Suprapubic skin (tissue), 4 donors: ENCODE results near the gene TLCD4. TPM values are rescaled to one million over a fixed set of nuclear protein-coding genes. Genes with fewer than 3 reads are reported as not detected.

Source experiments
- DNase-seq, 2 donors: peaks; one replicate each; pipeline ENCODE4 v3.0.0-alpha.2; 2019; ENCODE audit warnings: low spot score in 2 of 2
- H3K27ac ChIP-seq: fragments of 200-600 bp; sonication (generic); one replicate; pipeline ENCODE4 v1.5.1; 2019
- H3K27me3 ChIP-seq: fragments of 200-600 bp; sonication (generic); one replicate; pipeline ENCODE4 v1.5.1; 2019
- H3K36me3 ChIP-seq: fragments of 200-600 bp; sonication (generic); one replicate; pipeline ENCODE4 v1.5.1; 2019
- H3K4me1 ChIP-seq: fragments of 200-600 bp; sonication (generic); one replicate; pipeline ENCODE4 v1.5.1; 2019
- H3K4me3 ChIP-seq: fragments of 200-600 bp; sonication (generic); one replicate; pipeline ENCODE4 v1.5.1; 2019; ENCODE audit warnings: mild to moderate bottlenecking
- H3K9me3 ChIP-seq: fragments of 200-600 bp; sonication (generic); one replicate; pipeline ENCODE4 v1.5.1; 2019
- EP300 ChIP-seq: sonication (generic); formaldehyde crosslinking; IDR thresholded peaks from one replicate; pipeline ENCODE4 v1.6.1; 2017; ENCODE audit warnings: antibody characterized with exemption
- POLR2A ChIP-seq, 2 donors: fragments of 450-650 bp; IDR thresholded peaks; one replicate each; pipeline ENCODE4 v1.6.1; 2017; ENCODE audit warnings: antibody characterized with exemption in 2 of 2, mild to moderate bottlenecking in 2 of 2, moderate library complexity in 2 of 2
- POLR2AphosphoS5 ChIP-seq, 3 donors: sonication (generic); formaldehyde crosslinking; IDR thresholded peaks; one replicate each; pipeline ENCODE4 v1.6.1; 2017; ENCODE audit warnings: antibody characterized with exemption in 3 of 3
- WGBS: methylation state at CpG from one replicate; pipeline ENCODE4 v1.1.5; 2018; 5-methylcytosine and 5-hydroxymethylcytosine counted together
- total RNA-seq, 4 donors: library from RNA; depleted of rRNA; stranded (reverse); fragments of >200 nt; gene quantifications; one replicate each; pipeline ENCODE4 v1.1.0, GENCODE V29; 2016
- TF ChIP-seq, protein P1 (sequence below), 2 donors: fragments of 200-600 bp in 1 of 2; fragments of 450-650 bp in 1 of 2; sonication (generic) in 1 of 2; IDR thresholded peaks; one replicate each; pipeline ENCODE4 v1.5.1; 2016 to 2019; ENCODE audit warnings: antibody characterized with exemption in 2 of 2, mild to moderate bottlenecking in 1 of 2, moderate library complexity in 1 of 2

Gene TLCD4
- total RNA-seq, 4 donors from 2014 or later = 5.5 to 6.2 (median 5.9) TPM

- no peaks in the 10 kb centered on the region for H3K27me3 ChIP-seq
Measured at GRCh38 chr1:95122151-95122697, 5.1 kb downstream of the TLCD4 start.

DNA sequence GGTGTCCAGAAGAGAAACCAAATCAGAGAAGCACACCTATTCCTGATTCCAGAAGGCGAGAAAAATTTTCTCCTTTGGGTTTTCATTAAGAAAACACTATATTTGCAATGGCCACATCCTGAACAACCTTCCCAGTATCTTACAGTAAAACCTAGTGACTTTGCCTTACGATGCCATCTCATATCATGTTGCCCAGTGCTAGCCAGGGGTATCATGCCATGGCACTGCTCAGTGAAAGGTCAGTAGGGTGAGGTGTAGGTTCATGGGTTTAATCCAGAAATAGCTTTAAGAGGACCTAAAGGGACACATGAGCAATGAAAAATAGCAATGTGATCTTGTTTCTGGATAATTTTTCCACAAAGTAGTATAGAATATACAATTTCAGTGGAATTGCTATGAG lies 7.2 kb downstream of the TLCD4 start:
- no peaks in the 10 kb centered on the region for H3K4me1 ChIP-seq
- H3K4me3 ChIP-seq = no peak overlapping the region
- H3K27me3 ChIP-seq = no peaks in the 10 kb centered on the region
- no peak overlapping the region for H3K27ac ChIP-seq
- no peaks in the 10 kb centered on the region for H3K9me3 ChIP-seq
- no peak for DNase-seq
- TF ChIP-seq POLR2AphosphoS5 (IDR thresholded peaks at IDR 0.05) = no peak
- TF ChIP-seq, protein P1, sequence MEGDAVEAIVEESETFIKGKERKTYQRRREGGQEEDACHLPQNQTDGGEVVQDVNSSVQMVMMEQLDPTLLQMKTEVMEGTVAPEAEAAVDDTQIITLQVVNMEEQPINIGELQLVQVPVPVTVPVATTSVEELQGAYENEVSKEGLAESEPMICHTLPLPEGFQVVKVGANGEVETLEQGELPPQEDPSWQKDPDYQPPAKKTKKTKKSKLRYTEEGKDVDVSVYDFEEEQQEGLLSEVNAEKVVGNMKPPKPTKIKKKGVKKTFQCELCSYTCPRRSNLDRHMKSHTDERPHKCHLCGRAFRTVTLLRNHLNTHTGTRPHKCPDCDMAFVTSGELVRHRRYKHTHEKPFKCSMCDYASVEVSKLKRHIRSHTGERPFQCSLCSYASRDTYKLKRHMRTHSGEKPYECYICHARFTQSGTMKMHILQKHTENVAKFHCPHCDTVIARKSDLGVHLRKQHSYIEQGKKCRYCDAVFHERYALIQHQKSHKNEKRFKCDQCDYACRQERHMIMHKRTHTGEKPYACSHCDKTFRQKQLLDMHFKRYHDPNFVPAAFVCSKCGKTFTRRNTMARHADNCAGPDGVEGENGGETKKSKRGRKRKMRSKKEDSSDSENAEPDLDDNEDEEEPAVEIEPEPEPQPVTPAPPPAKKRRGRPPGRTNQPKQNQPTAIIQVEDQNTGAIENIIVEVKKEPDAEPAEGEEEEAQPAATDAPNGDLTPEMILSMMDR (IDR thresholded peaks at IDR 0.05) = no peak
- no peak for TF ChIP-seq EP300
- TF ChIP-seq POLR2A (IDR thresholded peaks at IDR 0.05) = no peak
- no peaks in the 10 kb centered on the region for H3K36me3 ChIP-seq
- 86% methylated on average over 2 of the region's 2 CpGs for WGBS

More at GRCh38 chr1:95122151-95122697, 5.1 kb downstream of the TLCD4 start:
- Histone ChIP-seq H3K4me1 (peaks cover 7% of the 10 kb centered on the region), H3K36me3 (no peaks in the 10 kb centered on the region), H3K4me3 (no peak overlapping the region), H3K9me3 (no peaks in the 10 kb centered on the region), H3K27ac (no peak overlapping the region)
- TF ChIP-seq POLR2A (IDR thresholded peaks at IDR 0.05) = no peak
- TF ChIP-seq POLR2AphosphoS5 (IDR thresholded peaks at IDR 0.05) = no peak
- TF ChIP-seq, protein P1 (IDR thresholded peaks at IDR 0.05) = no peak
- TF ChIP-seq EP300 = no peak
- DNase-seq = no peak
- 87% methylated on average over 8 of the region's 8 CpGs for WGBS

DNA sequence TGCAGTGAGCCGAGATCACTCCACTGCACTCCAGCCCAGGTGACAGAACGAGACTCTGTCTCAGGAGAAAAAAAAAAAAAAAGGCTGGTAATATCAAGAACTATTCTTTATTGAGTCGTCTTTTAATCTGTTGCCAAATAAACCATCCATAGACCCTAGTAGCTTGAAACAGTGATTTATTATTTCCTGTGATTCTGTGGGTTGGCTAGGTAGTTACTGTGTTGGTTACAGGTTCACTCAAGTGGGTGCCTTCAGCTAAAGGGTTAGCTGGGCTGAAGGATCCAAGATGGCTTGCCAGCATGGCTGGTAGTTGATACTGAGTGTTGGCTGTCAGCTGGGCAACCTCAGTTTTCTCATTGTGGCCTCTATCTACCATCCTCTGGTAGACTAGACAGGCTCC lies 9.2 kb downstream of the TLCD4 start:
- Histone ChIP-seq H3K4me1 (no peaks in the 10 kb centered on the region), H3K27ac (no peak overlapping the region), H3K4me3 (no peak overlapping the region), H3K27me3 (no peaks in the 10 kb centered on the region), H3K9me3 (no peaks in the 10 kb centered on the region), H3K36me3 (no peaks in the 10 kb centered on the region)
- no peak for DNase-seq
- TF ChIP-seq EP300 (no peak), POLR2A (IDR thresholded peaks at IDR 0.05) (no peak), POLR2AphosphoS5 (IDR thresholded peaks at IDR 0.05) (no peak)
- TF ChIP-seq, protein P1 (IDR thresholded peaks at IDR 0.05) = no peak
- 72% methylated on average over 3 of the region's 3 CpGs for WGBS

GRCh38 chr1:95126846-95127245 lies 9.7 kb downstream of the TLCD4 start:
- no peaks in the 10 kb centered on the region for H3K4me1 ChIP-seq
- H3K4me3 ChIP-seq = no peak overlapping the region
- no peak overlapping the region for H3K27ac ChIP-seq
- TF ChIP-seq POLR2A (IDR thresholded peaks at IDR 0.05) (no peak), EP300 (no peak), POLR2AphosphoS5 (IDR thresholded peaks at IDR 0.05) (no peak)
- TF ChIP-seq, protein P1 (IDR thresholded peaks at IDR 0.05) = no peak
- 72% methylated on average over 4 of the region's 4 CpGs for WGBS
- no peak for DNase-seq
- H3K9me3 ChIP-seq = no peaks in the 10 kb centered on the region
- H3K36me3 ChIP-seq = no peaks in the 10 kb centered on the region
- H3K27me3 ChIP-seq = no peaks in the 10 kb centered on the region

DNA sequence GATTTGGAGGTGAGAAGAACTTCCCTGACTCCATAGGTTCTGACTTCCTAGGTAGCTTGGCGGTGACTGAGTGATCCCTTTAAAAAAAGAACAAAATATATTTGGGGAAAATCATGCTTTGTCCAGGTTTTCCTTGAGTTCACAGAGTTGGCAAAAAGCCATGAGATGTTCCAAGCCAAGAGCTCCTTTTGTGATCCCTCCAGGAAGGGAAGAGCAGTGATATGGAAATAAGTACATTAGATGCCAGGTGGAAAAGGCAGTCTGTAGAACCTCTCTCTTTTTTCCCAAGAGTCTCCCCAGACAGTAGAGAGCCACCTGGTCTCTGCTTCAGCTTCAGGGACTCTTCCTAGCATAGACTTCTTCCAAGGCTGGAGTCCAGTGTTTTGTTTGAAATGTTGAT lies 10.2 kb downstream of the TLCD4 start:
- Histone ChIP-seq H3K27ac (no peak overlapping the region), H3K36me3 (no peaks in the 10 kb centered on the region), H3K9me3 (no peaks in the 10 kb centered on the region), H3K27me3 (no peaks in the 10 kb centered on the region), H3K4me1 (no peaks in the 10 kb centered on the region), H3K4me3 (no peak overlapping the region)
- TF ChIP-seq EP300 (no peak), POLR2AphosphoS5 (IDR thresholded peaks at IDR 0.05) (no peak)
- 95% methylated on average over 1 of the region's 1 CpG for WGBS
- DNase-seq = no peak

DNA sequence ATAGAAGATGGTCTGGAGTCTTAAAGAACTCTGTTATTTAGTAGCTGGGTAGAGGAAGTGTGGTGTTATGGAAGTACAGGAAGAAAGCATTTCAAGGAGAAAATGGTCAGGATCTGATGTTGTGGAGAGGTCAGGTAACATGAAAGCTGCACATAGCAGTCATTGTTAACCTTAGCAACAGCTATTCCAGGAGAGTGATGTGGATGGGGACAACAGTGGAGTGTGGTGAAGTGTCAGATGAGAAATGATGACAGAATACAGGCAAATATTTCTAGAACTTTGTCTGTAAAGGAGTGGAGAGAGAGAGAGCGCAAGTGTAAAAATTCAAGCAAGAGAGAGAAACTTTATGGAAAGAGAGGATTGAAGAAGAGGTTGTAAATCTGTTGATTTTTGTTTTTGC lies 15.6 kb downstream of the TLCD4 start:
- no peak overlapping the region for H3K4me3 ChIP-seq
- 100% methylated on average over 1 of the region's 1 CpG for WGBS
- TF ChIP-seq POLR2A (IDR thresholded peaks at IDR 0.05) = no peak
- TF ChIP-seq POLR2AphosphoS5 (IDR thresholded peaks at IDR 0.05) = no peak
- TF ChIP-seq, protein P1 (IDR thresholded peaks at IDR 0.05) = no peak
- TF ChIP-seq EP300 = no peak
- no peaks in the 10 kb centered on the region for H3K9me3 ChIP-seq
- H3K27ac ChIP-seq = no peak overlapping the region
- no peaks in the 10 kb centered on the region for H3K36me3 ChIP-seq
- no peaks in the 10 kb centered on the region for H3K4me1 ChIP-seq
- no peaks in the 10 kb centered on the region for H3K27me3 ChIP-seq
- DNase-seq = no peak
